ENCODE results near the gene GDA. TPM values are rescaled to one million over a fixed set of nuclear protein-coding genes. Genes with fewer than 3 reads are reported as not detected.

GDA gene
- total RNA-seq, 4 donors from 2014 or later: 4.8 to 26.6 TPM; not detected in 2

DNA sequence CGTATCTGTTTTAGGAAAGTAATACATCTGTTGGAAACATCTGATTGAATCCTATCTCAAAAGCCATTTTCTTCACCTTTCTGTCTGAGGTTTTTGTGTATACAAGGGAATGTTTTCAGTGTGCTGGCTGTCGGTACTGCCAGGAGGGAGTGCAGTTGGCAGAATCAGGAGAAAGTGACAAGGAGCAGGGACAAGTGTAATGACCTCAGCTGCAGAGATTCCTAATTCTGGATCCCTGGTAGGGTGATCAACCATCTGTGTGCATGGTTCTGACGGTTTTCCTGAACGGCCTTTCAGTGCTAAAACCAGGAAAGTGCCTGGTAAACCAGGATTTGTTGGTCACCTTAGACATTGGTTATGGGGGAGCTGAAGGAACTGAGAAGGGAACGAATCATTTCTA, 1.6 kb upstream of the GDA start:
- H3K4me1 ChIP-seq: no peaks in the 10 kb centered on the region
- intact Hi-C loops (cut with DNase I; ENCODE audit: low total_unique reads): no loop called here
- H3K9me3 ChIP-seq: no peaks in the 10 kb centered on the region
- H3K27me3 ChIP-seq: no peaks in the 10 kb centered on the region
- DNase-seq: no peak
- no peak overlapping the region for H3K4me3 ChIP-seq
- no peak overlapping the region for H3K27ac ChIP-seq
- H3K36me3 ChIP-seq: no peaks in the 10 kb centered on the region
- TF ChIP-seq, protein P1, sequence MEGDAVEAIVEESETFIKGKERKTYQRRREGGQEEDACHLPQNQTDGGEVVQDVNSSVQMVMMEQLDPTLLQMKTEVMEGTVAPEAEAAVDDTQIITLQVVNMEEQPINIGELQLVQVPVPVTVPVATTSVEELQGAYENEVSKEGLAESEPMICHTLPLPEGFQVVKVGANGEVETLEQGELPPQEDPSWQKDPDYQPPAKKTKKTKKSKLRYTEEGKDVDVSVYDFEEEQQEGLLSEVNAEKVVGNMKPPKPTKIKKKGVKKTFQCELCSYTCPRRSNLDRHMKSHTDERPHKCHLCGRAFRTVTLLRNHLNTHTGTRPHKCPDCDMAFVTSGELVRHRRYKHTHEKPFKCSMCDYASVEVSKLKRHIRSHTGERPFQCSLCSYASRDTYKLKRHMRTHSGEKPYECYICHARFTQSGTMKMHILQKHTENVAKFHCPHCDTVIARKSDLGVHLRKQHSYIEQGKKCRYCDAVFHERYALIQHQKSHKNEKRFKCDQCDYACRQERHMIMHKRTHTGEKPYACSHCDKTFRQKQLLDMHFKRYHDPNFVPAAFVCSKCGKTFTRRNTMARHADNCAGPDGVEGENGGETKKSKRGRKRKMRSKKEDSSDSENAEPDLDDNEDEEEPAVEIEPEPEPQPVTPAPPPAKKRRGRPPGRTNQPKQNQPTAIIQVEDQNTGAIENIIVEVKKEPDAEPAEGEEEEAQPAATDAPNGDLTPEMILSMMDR (IDR thresholded peaks at IDR 0.05): no peak
- TF ChIP-seq POLR2A (IDR thresholded peaks at IDR 0.05): no peak

DNA sequence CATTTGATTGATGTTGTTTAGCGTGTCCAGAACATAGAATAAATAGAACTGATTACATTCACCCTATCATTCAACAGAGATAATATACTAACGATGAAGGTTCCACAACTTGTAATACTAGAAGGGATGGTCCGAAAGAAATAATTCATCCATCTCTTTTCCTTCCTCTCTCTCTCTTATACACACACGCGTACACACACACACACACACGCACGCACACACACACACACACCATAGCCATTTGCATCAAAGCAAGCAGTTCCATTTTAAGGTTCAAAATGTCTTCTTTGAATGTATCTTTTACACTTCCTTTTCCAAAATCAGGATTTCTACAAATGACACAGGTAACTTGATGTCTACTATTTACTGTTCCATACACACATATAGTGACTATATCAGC, 887 bp downstream of the GDA start:
- Histone ChIP-seq H3K4me1 (no peaks in the 10 kb centered on the region), H3K9me3 (no peaks in the 10 kb centered on the region), H3K4me3 (no peak overlapping the region), H3K27ac (no peak overlapping the region), H3K27me3 (no peaks in the 10 kb centered on the region), H3K36me3 (no peaks in the 10 kb centered on the region)
- TF ChIP-seq POLR2A (IDR thresholded peaks at IDR 0.05): no peak
- TF ChIP-seq, protein P1 (IDR thresholded peaks at IDR 0.05): no peak
- DNase-seq: no peak
- intact Hi-C loops (cut with DNase I; ENCODE audit: low total_unique reads): no loop called here

DNA sequence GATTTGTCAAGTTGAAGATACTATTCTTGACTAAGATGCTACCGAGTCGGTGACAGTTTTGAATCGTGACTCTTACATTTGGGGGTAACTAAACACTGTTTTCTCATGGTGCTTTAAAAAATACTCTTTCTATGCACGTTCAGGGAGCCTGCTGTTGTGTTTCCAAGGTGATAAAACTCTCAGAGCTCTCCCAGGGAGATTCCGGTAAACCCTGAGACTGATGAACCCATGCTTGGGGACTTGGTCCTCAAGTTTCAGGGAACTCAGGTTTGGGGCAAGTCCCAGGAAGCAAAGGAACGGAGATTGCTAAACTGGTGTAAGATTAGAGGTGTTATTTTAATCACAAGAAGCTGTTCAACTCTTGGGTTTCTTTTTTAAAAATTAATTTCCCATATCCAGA, 1.4 kb downstream of the GDA start:
- Histone ChIP-seq H3K4me1 (no peaks in the 10 kb centered on the region), H3K36me3 (no peaks in the 10 kb centered on the region), H3K4me3 (no peak overlapping the region), H3K27ac (no peak overlapping the region), H3K9me3 (no peaks in the 10 kb centered on the region), H3K27me3 (no peaks in the 10 kb centered on the region)
- intact Hi-C loops (cut with DNase I; ENCODE audit: low total_unique reads): no loop called here
- TF ChIP-seq, protein P1 (IDR thresholded peaks at IDR 0.05): no peak
- TF ChIP-seq POLR2A (IDR thresholded peaks at IDR 0.05): no peak
- DNase-seq: no peak

GRCh38 chr9:72151104-72151503, 1.9 kb downstream of the GDA start:
- no peaks in the 10 kb centered on the region for H3K27me3 ChIP-seq

GRCh38 chr9:72154468-72155285, 5.4 kb downstream of the GDA start:
- Histone ChIP-seq H3K4me3 (no peak overlapping the region), H3K36me3 (no peaks in the 10 kb centered on the region), H3K27ac (no peak overlapping the region), H3K9me3 (no peaks in the 10 kb centered on the region), H3K4me1 (no peaks in the 10 kb centered on the region), H3K27me3 (no peaks in the 10 kb centered on the region)
- DNase-seq: no peak
- TF ChIP-seq, protein P1 (IDR thresholded peaks at IDR 0.05): no peak
- TF ChIP-seq POLR2A (IDR thresholded peaks at IDR 0.05): no peak
- intact Hi-C loops (cut with DNase I; ENCODE audit: low total_unique reads): no loop called here

More at GRCh38 chr9:72151104-72151503, 1.9 kb downstream of the GDA start:
- no peaks in the 10 kb centered on the region for H3K36me3 ChIP-seq
- no peak overlapping the region for H3K27ac ChIP-seq
- intact Hi-C loops (cut with DNase I; ENCODE audit: low total_unique reads): no loop called here
- no peaks in the 10 kb centered on the region for H3K9me3 ChIP-seq
- TF ChIP-seq, protein P1 (IDR thresholded peaks at IDR 0.05): no peak
- TF ChIP-seq POLR2A (IDR thresholded peaks at IDR 0.05): no peak
- H3K4me3 ChIP-seq: no peak overlapping the region
- H3K4me1 ChIP-seq: no peaks in the 10 kb centered on the region
- no peak for DNase-seq

All from uterus (tissue), 4 donors.